K562 (cell line): ENCODE data around the gene CCDC137. TPM values are rescaled to one million over a fixed set of nuclear protein-coding genes. Genes with fewer than 3 reads are reported as not detected.

Experiments
- ATAC-seq: fragments of 200-7000 bp; cut with Tn5 transposase; 3 replicates; pipeline ENCODE4 v1.9.1; 2020; ENCODE audit warnings: moderate library complexity
- BruUV-seq: library from RNA; stranded (reverse); fragments of 400-500 nt; replicated peaks from 2 replicates; lab custom pipeline; 2021; lab: Mats Ljungman, UMichigan
- CTCF ChIA-PET: fragments of 300-600 bp; formaldehyde crosslinking; extraction: SDS; loops from one replicate; lab custom pipeline; 2021; ENCODE audit warnings: low intra/inter-chr PET ratio; lab: Yijun Ruan, JAX
- POLR2A ChIA-PET: fragments of 300-600, 350-650 bp; sonication (Branson Sonifier 250); formaldehyde crosslinking; extraction: SDS; loops from one replicate; lab custom pipeline; 2021; ENCODE audit warnings: antibody characterized with exemption, inconsistent platforms; lab: Yijun Ruan, JAX
- DNase-seq, 4 experiments: peaks; one replicate each; pipeline versions ENCODE4 v3.0.0 to v3.0.0-alpha.2; 2011 to 2018; ENCODE audit warnings: low spot score in 3 of 4, mixed read lengths in 3 of 4; ENCODE audit errors: extremely low read depth in 1 of 4
- FAIRE-seq: peaks from 2 replicates; lab custom pipeline; 2011; peaks lifted over from hg19 to GRCh38; lab: Jason Lieb, UNC
- H2AFZ ChIP-seq: 2 replicates; pipeline ENCODE4 v1.6.0; 2011; ENCODE audit warnings: low read depth, low read length, control low read depth, inconsistent platforms
- H3K27ac ChIP-seq: fragments of 200-600 bp; 3 replicates; pipeline ENCODE4 v1.8.0; 2011; ENCODE audit warnings: low read depth, mild to moderate bottlenecking, control low read depth, inconsistent platforms, low read length, moderate library complexity, mixed read lengths; ENCODE audit errors: extremely low read depth
- H3K27me3 ChIP-seq, 2 experiments: fragments of 300-600 bp in 1 of 2; 2 replicates in 1 of 2; 3 replicates in 1 of 2; pipeline versions ENCODE4 v1.6.0 to v1.8.0; 2011; ENCODE audit warnings: inconsistent platforms in 2 of 2, low read length in 2 of 2, mild to moderate bottlenecking in 1 of 2, mixed read lengths in 1 of 2, moderate library complexity in 1 of 2; ENCODE audit not compliant: control insufficient read depth in 2 of 2, insufficient read depth in 2 of 2
- H3K36me3 ChIP-seq: fragments of 300-600 bp; 3 replicates; pipeline ENCODE4 v1.8.0; 2011; ENCODE audit warnings: mild to moderate bottlenecking, low read length, inconsistent platforms; ENCODE audit not compliant: control insufficient read depth, insufficient read depth
- H3K4me1 ChIP-seq, 2 experiments: fragments of 200-600 bp in 1 of 2; replicated peaks in 1 of 2; 2 replicates in 1 of 2; 3 replicates in 1 of 2; pipeline versions ENCODE4 v1.5.1 to v1.8.0; 2011; ENCODE audit warnings: inconsistent platforms in 2 of 2, low read length in 2 of 2, mild to moderate bottlenecking in 1 of 2, mixed read lengths in 1 of 2, moderate library complexity in 1 of 2; ENCODE audit not compliant: control insufficient read depth in 2 of 2, insufficient read depth in 2 of 2
- H3K4me2 ChIP-seq: 2 replicates; pipeline ENCODE4 v1.6.1; 2011; ENCODE audit warnings: low read length, control low read depth, inconsistent platforms, mixed read lengths; ENCODE audit not compliant: insufficient read depth
- H3K4me3 ChIP-seq: fragments of 200-600 bp; sonication (generic), shearing (Covaris generic); 2 replicates; pipeline ENCODE4 v1.5.1; 2016; ENCODE audit warnings: control low read depth, inconsistent platforms
- H3K79me2 ChIP-seq: fragments of 200-600 bp; 3 replicates; pipeline ENCODE4 v1.8.0; 2011; ENCODE audit warnings: low read length, inconsistent platforms; ENCODE audit not compliant: control insufficient read depth, insufficient read depth
- H3K9ac ChIP-seq, 2 experiments: 2 replicates each; pipeline versions ENCODE4 v1.6.0 to v1.6.1; 2011; ENCODE audit warnings: low read depth in 2 of 2, low read length in 2 of 2, control low read depth in 1 of 2, inconsistent platforms in 1 of 2, mild to moderate bottlenecking in 1 of 2, mixed read lengths in 1 of 2; ENCODE audit not compliant: insufficient read depth in 1 of 2
- H3K9me1 ChIP-seq: one replicate; pipeline ENCODE4 v1.6.0; 2011; ENCODE audit warnings: inconsistent platforms, mild to moderate bottlenecking, low read length, moderate library complexity; ENCODE audit not compliant: control insufficient read depth, insufficient read depth
- H3K9me3 ChIP-seq: replicated peaks from 2 replicates; pipeline ENCODE4 v1.5.1; 2011; ENCODE audit warnings: low read depth, low read length, inconsistent platforms; ENCODE audit not compliant: control insufficient read depth, insufficient read depth
- H4K20me1 ChIP-seq: replicated peaks from 2 replicates; pipeline ENCODE4 v1.6.1; 2011; ENCODE audit warnings: low read length, inconsistent platforms, mixed read lengths; ENCODE audit not compliant: control insufficient read depth, insufficient read depth
- ARID4B ChIP-seq: sonication (generic); formaldehyde crosslinking; IDR thresholded peaks from 2 replicates; pipeline ENCODE4 v1.8.0; 2022; ENCODE audit warnings: mild to moderate bottlenecking, missing genetic modification reagents
- ESRRB ChIP-seq: fragments of 250-450 bp; sonication (Bioruptor Pico); IDR thresholded peaks from 2 replicates; pipeline ENCODE4 v1.5.0; 2020; ENCODE audit warnings: mild to moderate bottlenecking, moderate library complexity, borderline replicate concordance
- NRF1 ChIP-seq, 2 experiments: fragments of 450-650 bp; IDR thresholded peaks in 1 of 2; conservative IDR thresholded peaks in 1 of 2; 2 replicates each; pipeline ENCODE4 v1.6.1; 2014; ENCODE audit warnings: mild to moderate bottlenecking in 2 of 2
- RBFOX2 ChIP-seq: fragments of 200-400 bp; formaldehyde crosslinking; IDR thresholded peaks from 2 replicates; pipeline ENCODE4 v1.6.1; 2017; ENCODE audit warnings: low read depth, mild to moderate bottlenecking, low read length, moderate library complexity
- ZBTB9 ChIP-seq: fragments of 450-650 bp; formaldehyde crosslinking; IDR thresholded peaks from 2 replicates; pipeline ENCODE4 v1.4.0; 2020; ENCODE audit warnings: mild to moderate bottlenecking, moderate library complexity
- WGBS: fragments of 100-300 bp; shearing (Covaris generic); methylation state at CpG from one replicate; pipeline ENCODE4 v1.1.6; 2016; ENCODE audit warnings: low coverage, mixed read lengths; ENCODE audit not compliant: insufficient coverage; ENCODE audit errors: missing lambda C conversion rate; 5-methylcytosine and 5-hydroxymethylcytosine counted together
- in situ Hi-C: fragments of 300-500 bp; cut with MboI; formaldehyde crosslinking; loops from 4 replicates; pipeline ENCODE4 v1.15.0; 2018; ENCODE audit warnings: inconsistent platforms, mixed read lengths
- intact Hi-C: fragments of 100-400 bp; cut with micrococcal nuclease; formaldehyde crosslinking; loops from 2 replicates; pipeline ENCODE4 v1.14.2; 2022
- polyA plus RNA-seq, 8 experiments: library from polyadenylated mRNA; depleted of rRNA in 4 of 8; stranded (reverse) in 5 of 8; unstranded in 3 of 8; fragments of >200 nt; fragmentation: Nextera tagmentation in 2 of 8; fragmentation: Illumina TruSeq in 1 of 8; extraction: Ambion mirVana in 2 of 8; extraction: Trizol in 1 of 8; gene quantifications; 2 replicates each; pipeline versions ENCODE4 v1.2.1 to v1.2.3, GENCODE V29; 2011 to 2014; ENCODE audit warnings: inconsistent platforms in 1 of 8, missing spikeins in 1 of 8
- total RNA-seq, 7 experiments: library from RNA; depleted of rRNA in 6 of 7; stranded (reverse); fragments of >200 nt in 6 of 7; fragmentation: Illumina TruSeq in 2 of 7; extraction: Trizol in 2 of 7; gene quantifications; 2 replicates each; pipeline versions ENCODE4 v1.2.1 to v1.2.3, GENCODE V29; 2011 to 2021; ENCODE audit warnings: low replicate concordance in 1 of 7
- TF ChIP-seq, protein P1 (sequence below), 3 experiments: fragments of 200-800 bp in 1 of 3; sonication (Bioruptor generic) in 1 of 3; sonication (generic) in 1 of 3; formaldehyde crosslinking in 1 of 3; IDR thresholded peaks; 2 replicates each; pipeline versions ENCODE4 v1.6.1 to v1.8.0; 2016 to 2022; ENCODE audit warnings: mild to moderate bottlenecking in 2 of 3, missing compliant biosample characterization in 2 of 3, missing genetic modification characterization in 2 of 3, missing genetic modification reagents in 1 of 3
- TF ChIP-seq, protein P2 (sequence below): fragments of 250-450 bp; sonication (Bioruptor Pico); IDR thresholded peaks from 2 replicates; pipeline ENCODE4 v1.4.0; 2020

Gene CCDC137
- total and polyA plus RNA-seq, 9 of the 15 experiments (the other 6 are each of a cell fraction or from before 2014, with no cell fraction given) = 2.3 to 68.1 (median 38.3) TPM

DNA sequence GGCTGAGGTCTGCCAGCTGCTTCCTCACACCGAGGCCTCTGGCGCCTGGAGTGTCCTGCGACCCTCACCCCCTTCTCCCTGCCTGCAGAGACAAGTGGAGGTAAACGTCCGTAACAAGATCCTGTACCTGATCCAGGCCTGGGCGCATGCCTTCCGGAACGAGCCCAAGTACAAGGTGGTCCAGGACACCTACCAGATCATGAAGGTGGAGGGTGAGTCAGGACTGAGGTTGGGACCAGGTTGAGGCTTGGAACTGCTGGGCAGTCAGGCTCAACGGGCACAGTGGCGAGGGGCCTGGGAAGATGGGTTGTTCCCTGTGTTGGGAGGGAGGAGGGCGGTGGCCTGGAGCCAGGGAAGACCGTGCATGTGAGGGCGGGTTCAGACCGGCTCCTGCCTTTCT is 22.1 kb downstream of the CCDC137 start:
- H4K20me1 ChIP-seq = peaks cover 16% of the 10 kb centered on the region; the same call in 1 of the 2 replicates
- POLR2A ChIA-PET = no interaction called here
- TF ChIP-seq ESRRB (CRISPR knock-in tag) (no peak), ZBTB9 (CRISPR knock-in tag) (no peak), RBFOX2 (no peak), ARID4B (0 out of 2 replicates have a peak, but pooled peaks have one; percentile 29), NRF1 (conservative IDR thresholded peaks at IDR 0.05 in 1 of 2, IDR thresholded peaks at IDR 0.05 in 1 of 2) (no peak)
- TF ChIP-seq, protein P1, sequence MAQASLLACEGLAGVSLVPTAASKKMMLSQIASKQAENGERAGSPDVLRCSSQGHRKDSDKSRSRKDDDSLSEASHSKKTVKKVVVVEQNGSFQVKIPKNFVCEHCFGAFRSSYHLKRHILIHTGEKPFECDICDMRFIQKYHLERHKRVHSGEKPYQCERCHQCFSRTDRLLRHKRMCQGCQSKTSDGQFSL (CRISPR knock-in tag; IDR thresholded peaks at IDR 0.05) = no peak
- TF ChIP-seq, protein P1 (tag; IDR thresholded peaks at IDR 0.05) = no peak
- TF ChIP-seq, protein P2, sequence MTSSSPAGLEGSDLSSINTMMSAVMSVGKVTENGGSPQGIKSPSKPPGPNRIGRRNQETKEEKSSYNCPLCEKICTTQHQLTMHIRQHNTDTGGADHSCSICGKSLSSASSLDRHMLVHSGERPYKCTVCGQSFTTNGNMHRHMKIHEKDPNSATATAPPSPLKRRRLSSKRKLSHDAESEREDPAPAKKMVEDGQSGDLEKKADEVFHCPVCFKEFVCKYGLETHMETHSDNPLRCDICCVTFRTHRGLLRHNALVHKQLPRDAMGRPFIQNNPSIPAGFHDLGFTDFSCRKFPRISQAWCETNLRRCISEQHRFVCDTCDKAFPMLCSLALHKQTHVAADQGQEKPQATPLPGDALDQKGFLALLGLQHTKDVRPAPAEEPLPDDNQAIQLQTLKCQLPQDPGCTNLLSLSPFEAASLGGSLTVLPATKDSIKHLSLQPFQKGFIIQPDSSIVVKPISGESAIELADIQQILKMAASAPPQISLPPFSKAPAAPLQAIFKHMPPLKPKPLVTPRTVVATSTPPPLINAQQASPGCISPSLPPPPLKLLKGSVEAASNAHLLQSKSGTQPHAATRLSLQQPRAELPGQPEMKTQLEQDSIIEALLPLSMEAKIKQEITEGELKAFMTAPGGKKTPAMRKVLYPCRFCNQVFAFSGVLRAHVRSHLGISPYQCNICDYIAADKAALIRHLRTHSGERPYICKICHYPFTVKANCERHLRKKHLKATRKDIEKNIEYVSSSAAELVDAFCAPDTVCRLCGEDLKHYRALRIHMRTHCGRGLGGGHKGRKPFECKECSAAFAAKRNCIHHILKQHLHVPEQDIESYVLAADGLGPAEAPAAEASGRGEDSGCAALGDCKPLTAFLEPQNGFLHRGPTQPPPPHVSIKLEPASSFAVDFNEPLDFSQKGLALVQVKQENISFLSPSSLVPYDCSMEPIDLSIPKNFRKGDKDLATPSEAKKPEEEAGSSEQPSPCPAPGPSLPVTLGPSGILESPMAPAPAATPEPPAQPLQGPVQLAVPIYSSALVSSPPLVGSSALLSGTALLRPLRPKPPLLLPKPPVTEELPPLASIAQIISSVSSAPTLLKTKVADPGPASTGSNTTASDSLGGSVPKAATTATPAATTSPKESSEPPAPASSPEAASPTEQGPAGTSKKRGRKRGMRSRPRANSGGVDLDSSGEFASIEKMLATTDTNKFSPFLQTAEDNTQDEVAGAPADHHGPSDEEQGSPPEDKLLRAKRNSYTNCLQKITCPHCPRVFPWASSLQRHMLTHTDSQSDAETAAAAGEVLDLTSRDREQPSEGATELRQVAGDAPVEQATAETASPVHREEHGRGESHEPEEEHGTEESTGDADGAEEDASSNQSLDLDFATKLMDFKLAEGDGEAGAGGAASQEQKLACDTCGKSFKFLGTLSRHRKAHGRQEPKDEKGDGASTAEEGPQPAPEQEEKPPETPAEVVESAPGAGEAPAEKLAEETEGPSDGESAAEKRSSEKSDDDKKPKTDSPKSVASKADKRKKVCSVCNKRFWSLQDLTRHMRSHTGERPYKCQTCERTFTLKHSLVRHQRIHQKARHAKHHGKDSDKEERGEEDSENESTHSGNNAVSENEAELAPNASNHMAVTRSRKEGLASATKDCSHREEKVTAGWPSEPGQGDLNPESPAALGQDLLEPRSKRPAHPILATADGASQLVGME (CRISPR knock-in tag) = no peak
- H3K79me2 ChIP-seq = peaks cover 35% of the 10 kb centered on the region
- intact Hi-C loops = no loop called here
- peaks cover 9% of the 10 kb centered on the region for H3K9me1 ChIP-seq
- H3K9me3 ChIP-seq = no peaks in the 10 kb centered on the region
- CTCF ChIA-PET = no interaction called here
- H3K4me2 ChIP-seq = no peak overlapping the region
- H3K4me1 ChIP-seq = peaks cover 13 to 74% of the 10 kb centered on the region in 2 experiments
- no peak overlapping the region for H3K9ac ChIP-seq
- WGBS = 95% methylated on average over 10 of the region's 14 CpGs
- H3K27me3 ChIP-seq = no peaks in the 10 kb centered on the region
- H3K27ac ChIP-seq = no peak overlapping the region
- ATAC-seq (no peak), DNase-seq (no peak), FAIRE-seq (no peak)
- in situ Hi-C loops = no loop called here
- H3K4me3 ChIP-seq = no peak overlapping the region
- H3K36me3 ChIP-seq = peaks cover 88% of the 10 kb centered on the region; the same call in 2 of the 3 replicates
- no TSS peak for BruUV-seq
- no peak overlapping the region for H2AFZ ChIP-seq
